H1 (cell line): ENCODE results near the gene RHEX. TPM values are rescaled to one million over a fixed set of nuclear protein-coding genes. Genes with fewer than 3 reads are reported as not detected.

Experiments used
- CTCF ChIA-PET: fragments of 300-600 bp; sonication (Branson Sonifier 250); formaldehyde crosslinking; loops from one replicate; lab custom pipeline; 2021; ENCODE audit not compliant: partially characterized antibody; lab: Charles Lee
- POLR2A ChIA-PET: fragments of 300-600 bp; sonication (Branson Sonifier 250); formaldehyde crosslinking; loops from one replicate; lab custom pipeline; 2021; ENCODE audit warnings: inconsistent platforms; ENCODE audit not compliant: partially characterized antibody; lab: Charles Lee
- DNase-seq, 2 experiments: peaks; one replicate each; pipeline versions ENCODE4 v3.0.0 to v3.0.0-alpha.2; 2010 to 2022; ENCODE audit warnings: low spot score in 2 of 2, low read depth in 1 of 2, mixed read lengths in 1 of 2
- FAIRE-seq: peaks from 2 replicates; lab custom pipeline; 2011; peaks lifted over from hg19 to GRCh38; lab: Jason Lieb, UNC
- H2AFZ ChIP-seq: 2 replicates; pipeline ENCODE4 v1.8.1; 2012; ENCODE audit warnings: low read length, inconsistent platforms
- H2AK5ac ChIP-seq: 2 replicates; pipeline ENCODE4 v1.6.1; 2013; ENCODE audit warnings: low read depth, low read length
- H2BK120ac ChIP-seq: replicated peaks from 2 replicates; pipeline ENCODE3; 2013; ENCODE audit warnings: low read depth, low read length, inconsistent platforms
- H2BK12ac ChIP-seq: 2 replicates; pipeline ENCODE4 v1.6.1; 2013; ENCODE audit warnings: low read depth, low read length
- H2BK15ac ChIP-seq: 2 replicates; pipeline ENCODE4 v1.6.1; 2013; ENCODE audit warnings: low read length
- H2BK20ac ChIP-seq: 2 replicates; pipeline ENCODE4 v1.6.1; 2013; ENCODE audit warnings: low read length
- H2BK5ac ChIP-seq: 2 replicates; pipeline ENCODE4 v1.6.1; 2013; ENCODE audit warnings: low read depth, low read length
- H3K14ac ChIP-seq: 2 replicates; pipeline ENCODE4 v1.6.1; 2013; ENCODE audit warnings: inconsistent platforms; ENCODE audit not compliant: insufficient read length
- H3K18ac ChIP-seq: 2 replicates; pipeline ENCODE4 v1.6.1; 2013; ENCODE audit warnings: low read length; ENCODE audit errors: extremely low read depth
- H3K23ac ChIP-seq: 2 replicates; pipeline ENCODE4 v1.6.1; 2013; ENCODE audit warnings: inconsistent platforms; ENCODE audit not compliant: insufficient read length
- H3K23me2 ChIP-seq: 2 replicates; pipeline ENCODE4 v1.6.1; 2013; ENCODE audit warnings: low read depth, low read length
- H3K27ac ChIP-seq: 2 replicates; pipeline ENCODE4 v1.6.1; 2011; ENCODE audit warnings: low read depth, low read length, inconsistent platforms
- H3K27me3 ChIP-seq, 4 experiments: replicated peaks in 1 of 4; 1 replicate in 1 of 4; 2 replicates in 3 of 4; pipeline versions ENCODE4 v1.6.1 to v1.8.1; 2011 to 2013; ENCODE audit warnings: low read length in 3 of 4, mild to moderate bottlenecking in 3 of 4, inconsistent platforms in 2 of 4, mixed read lengths in 2 of 4, moderate library complexity in 1 of 4; ENCODE audit not compliant: control insufficient read depth in 3 of 4, insufficient read depth in 3 of 4; ENCODE audit errors: extremely low read depth in 1 of 4
- H3K36me3 ChIP-seq, 4 experiments: 2 replicates each; pipeline versions ENCODE4 v1.6.1 to v1.8.1; 2011 to 2013; ENCODE audit warnings: mild to moderate bottlenecking in 4 of 4, low read length in 3 of 4, moderate library complexity in 2 of 4, control low read depth in 1 of 4, inconsistent platforms in 1 of 4; ENCODE audit not compliant: insufficient read depth in 4 of 4, control insufficient read depth in 2 of 4
- H3K4ac ChIP-seq: replicated peaks from 2 replicates; pipeline ENCODE3; 2013; ENCODE audit warnings: low read length, low read depth, mixed read lengths, inconsistent platforms; ENCODE audit not compliant: insufficient read length
- H3K4me1 ChIP-seq, 4 experiments: replicated peaks in 1 of 4; 1 replicate in 1 of 4; 2 replicates in 3 of 4; pipeline versions ENCODE4 v1.6.1 to v1.8.1; 2011 to 2013; ENCODE audit warnings: low read length in 3 of 4, inconsistent platforms in 2 of 4, mixed read lengths in 1 of 4; ENCODE audit not compliant: insufficient read depth in 4 of 4, control insufficient read depth in 3 of 4
- H3K4me2 ChIP-seq, 2 experiments: 2 replicates each; pipeline versions ENCODE4 v1.6.1 to v1.8.1; 2011 to 2013; ENCODE audit warnings: low read depth in 2 of 2, low read length in 2 of 2, control low read depth in 1 of 2, inconsistent platforms in 1 of 2, mild to moderate bottlenecking in 1 of 2; ENCODE audit not compliant: insufficient read depth in 1 of 2
- H3K4me3 ChIP-seq, 4 experiments: fragments of 200-600, 300-600 bp in 1 of 4; sonication (generic), shearing (Covaris generic), sonication (Bioruptor Twin) in 1 of 4; 2 replicates each; pipeline versions ENCODE4 v1.5.1 to v1.8.1; 2011 to 2016; ENCODE audit warnings: low read length in 4 of 4, low read depth in 3 of 4, control low read depth in 2 of 4, inconsistent platforms in 2 of 4, mild to moderate bottlenecking in 2 of 4, mixed read lengths in 1 of 4, moderate library complexity in 1 of 4; ENCODE audit not compliant: insufficient read depth in 2 of 4; ENCODE audit errors: extremely low read depth in 1 of 4
- H3K56ac ChIP-seq: replicated peaks from 2 replicates; pipeline ENCODE3; 2013; ENCODE audit warnings: low read depth, mild to moderate bottlenecking, mixed read lengths, low read length, inconsistent platforms; ENCODE audit not compliant: insufficient read length
- H3K79me1 ChIP-seq: 2 replicates; pipeline ENCODE4 v1.6.1; 2013; ENCODE audit warnings: low read depth, low read length, control low read depth
- H3K79me2 ChIP-seq, 2 experiments: 2 replicates each; pipeline versions ENCODE4 v1.6.1 to v1.8.1; 2012 to 2013; ENCODE audit warnings: low read length in 2 of 2, mild to moderate bottlenecking in 2 of 2, inconsistent platforms in 1 of 2; ENCODE audit not compliant: insufficient read depth in 2 of 2, control insufficient read depth in 1 of 2
- H3K9ac ChIP-seq, 4 experiments: replicated peaks in 1 of 4; 1 replicate in 1 of 4; 2 replicates in 3 of 4; pipeline versions ENCODE4 v1.6.1 to v1.8.1; 2011 to 2013; ENCODE audit warnings: low read depth in 3 of 4, low read length in 3 of 4, control low read depth in 2 of 4, mild to moderate bottlenecking in 2 of 4, moderate library complexity in 2 of 4, inconsistent platforms in 1 of 4; ENCODE audit errors: extremely low read depth in 1 of 4
- H3K9me3 ChIP-seq, 2 experiments: 2 replicates each; pipeline versions ENCODE4 v1.6.1 to v1.8.1; 2012 to 2013; ENCODE audit warnings: mild to moderate bottlenecking in 2 of 2, moderate library complexity in 2 of 2, control low read depth in 1 of 2, inconsistent platforms in 1 of 2, low read depth in 1 of 2, low read length in 1 of 2, mixed read lengths in 1 of 2; ENCODE audit not compliant: insufficient read depth in 2 of 2
- H4K20me1 ChIP-seq, 2 experiments: replicated peaks in 1 of 2; 2 replicates each; pipeline versions ENCODE3 to v1.8.1; 2011 to 2013; ENCODE audit warnings: inconsistent platforms in 2 of 2, low read length in 2 of 2, mild to moderate bottlenecking in 1 of 2; ENCODE audit not compliant: insufficient read depth in 2 of 2, control insufficient read depth in 1 of 2
- H4K5ac ChIP-seq: 2 replicates; pipeline ENCODE4 v1.6.1; 2013; ENCODE audit warnings: low read length, low read depth, mixed read lengths, inconsistent platforms; ENCODE audit not compliant: insufficient read length
- H4K8ac ChIP-seq: 2 replicates; pipeline ENCODE4 v1.8.0; 2013; ENCODE audit warnings: mild to moderate bottlenecking, moderate library complexity, low read length, inconsistent platforms; ENCODE audit not compliant: insufficient read depth; ENCODE audit errors: extremely low read depth
- H4K91ac ChIP-seq: replicated peaks from 2 replicates; pipeline ENCODE3; 2013; ENCODE audit warnings: low read length, mixed read lengths, inconsistent platforms; ENCODE audit not compliant: insufficient read length
- CHD2 ChIP-seq: IDR thresholded peaks from 2 replicates; pipeline ENCODE4 v1.6.1; 2012; ENCODE audit warnings: low read length, improper control_type of control experiment
- WGBS, 2 experiments: shearing (Covaris generic) in 1 of 2; methylation state at CpG; one replicate each; pipeline versions ENCODE4 v1.1.6 to v1.1.7; 2013 to 2015; ENCODE audit warnings: low lambda C conversion rate in 2 of 2, mixed read lengths in 2 of 2, inconsistent platforms in 1 of 2, low coverage in 1 of 2, missing lambda C conversion rate in 1 of 2; ENCODE audit not compliant: insufficient replicate concordance in 2 of 2, insufficient coverage in 1 of 2, insufficient read length in 1 of 2; ENCODE audit errors: extremely low coverage in 1 of 2, missing lambda C conversion rate in 1 of 2; 5-methylcytosine and 5-hydroxymethylcytosine counted together
- polyA plus RNA-seq, 7 experiments: library from polyadenylated mRNA; depleted of rRNA in 3 of 7; stranded (reverse) in 5 of 7; unstranded in 2 of 7; fragments of >200 nt in 5 of 7; fragments of 200-250 nt in 2 of 7; gene quantifications; 1 replicate in 5 of 7; 2 replicates in 1 of 7; 4 replicates in 1 of 7; pipeline versions ENCODE4 v1.2.1 to v1.2.3, GENCODE V29; 2011 to 2013; ENCODE audit warnings: missing spikeins in 2 of 7, mixed read lengths in 2 of 7
- total RNA-seq: library from RNA; stranded (reverse); fragmentation: NEBNext Ultra II Directional; extraction: Animal tissue kit (Norgen Biotek cat#: 25700); gene quantifications from 2 replicates; pipeline ENCODE4 v1.2.1, GENCODE V29; 2021
- TF ChIP-seq, protein P1 (sequence below), 3 experiments: IDR thresholded peaks; 1 replicate in 2 of 3; 2 replicates in 1 of 3; pipeline versions ENCODE4 v1.5.1 to v1.6.1; 2011; ENCODE audit warnings: low read length in 3 of 3, mild to moderate bottlenecking in 3 of 3, inconsistent platforms in 2 of 3, low read depth in 1 of 3, moderate library complexity in 1 of 3; ENCODE audit not compliant: insufficient read depth in 1 of 3; ENCODE audit errors: control extremely low read depth in 1 of 3

RHEX gene
- total and polyA plus RNA-seq, 2 of the 8 experiments (the other 6 are each of a cell fraction or from before 2014, with no cell fraction given), result not detected

GRCh38 chr1:206020393-206021007 lies 32.5 kb upstream of the RHEX start:
- H3K79me2 ChIP-seq, result no peaks in the 10 kb centered on the region
- H3K18ac ChIP-seq, result no peak overlapping the region
- ChIA-PET POLR2A (no interaction called here), CTCF (interaction anchor here (0.6 to 2.4 kb wide), 6 partner anchors 9 to 86 kb away, joined by 3 to 23 read pairs (median 3); no protein-coding TSS in a partner anchor)
- H3K27ac ChIP-seq, result no peak overlapping the region
- 80% methylated on average over 4 of the region's 4 CpGs; no CpG with 5 or more reads in 1 of the 2 experiments for WGBS, 2 experiments
- H3K4me1 ChIP-seq, result no peaks in the 10 kb centered on the region
- H3K79me1 ChIP-seq, result no peaks in the 10 kb centered on the region
- no peaks in the 10 kb centered on the region for H4K20me1 ChIP-seq
- no peak overlapping the region for H2BK120ac ChIP-seq
- H2AK5ac ChIP-seq, result no peak overlapping the region
- no peak overlapping the region for H3K4me3 ChIP-seq
- H2BK20ac ChIP-seq, result no peak overlapping the region
- H3K4ac ChIP-seq, result no peak overlapping the region
- H2BK12ac ChIP-seq, result no peak overlapping the region
- H4K91ac ChIP-seq, result no peak overlapping the region
- no peak overlapping the region for H3K23ac ChIP-seq
- H3K36me3 ChIP-seq, result no peaks in the 10 kb centered on the region
- no peak overlapping the region for H4K8ac ChIP-seq
- H3K14ac ChIP-seq, result no peak overlapping the region
- no peaks in the 10 kb centered on the region for H3K9me3 ChIP-seq
- no peak overlapping the region for H2BK5ac ChIP-seq
- H3K9ac ChIP-seq, result no peak overlapping the region
- H3K4me2 ChIP-seq, result no peak overlapping the region
- DNase-seq (no peak), FAIRE-seq (no peak)
- no peak for TF ChIP-seq CHD2
- TF ChIP-seq, protein P1, sequence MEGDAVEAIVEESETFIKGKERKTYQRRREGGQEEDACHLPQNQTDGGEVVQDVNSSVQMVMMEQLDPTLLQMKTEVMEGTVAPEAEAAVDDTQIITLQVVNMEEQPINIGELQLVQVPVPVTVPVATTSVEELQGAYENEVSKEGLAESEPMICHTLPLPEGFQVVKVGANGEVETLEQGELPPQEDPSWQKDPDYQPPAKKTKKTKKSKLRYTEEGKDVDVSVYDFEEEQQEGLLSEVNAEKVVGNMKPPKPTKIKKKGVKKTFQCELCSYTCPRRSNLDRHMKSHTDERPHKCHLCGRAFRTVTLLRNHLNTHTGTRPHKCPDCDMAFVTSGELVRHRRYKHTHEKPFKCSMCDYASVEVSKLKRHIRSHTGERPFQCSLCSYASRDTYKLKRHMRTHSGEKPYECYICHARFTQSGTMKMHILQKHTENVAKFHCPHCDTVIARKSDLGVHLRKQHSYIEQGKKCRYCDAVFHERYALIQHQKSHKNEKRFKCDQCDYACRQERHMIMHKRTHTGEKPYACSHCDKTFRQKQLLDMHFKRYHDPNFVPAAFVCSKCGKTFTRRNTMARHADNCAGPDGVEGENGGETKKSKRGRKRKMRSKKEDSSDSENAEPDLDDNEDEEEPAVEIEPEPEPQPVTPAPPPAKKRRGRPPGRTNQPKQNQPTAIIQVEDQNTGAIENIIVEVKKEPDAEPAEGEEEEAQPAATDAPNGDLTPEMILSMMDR (IDR thresholded peaks at IDR 0.05; ENCODE audit: control extremely low read depth in 1 of 3, insufficient read depth in 1 of 3, low read depth in 1 of 3, low read length in 3 of 3), result 0 out of 4 replicates have a peak, but pooled peaks of 1 of the 3 experiments have one; percentile 0
- H2BK15ac ChIP-seq, result no peak overlapping the region
- no peak overlapping the region for H3K56ac ChIP-seq
- no peak overlapping the region for H2AFZ ChIP-seq
- H3K23me2 ChIP-seq, result no peaks in the 10 kb centered on the region
- H3K27me3 ChIP-seq, result no peaks in the 10 kb centered on the region; a peak in 1 of 7 replicates
- no peak overlapping the region for H4K5ac ChIP-seq
